Activated CD8-positive, alpha-beta memory T cell treated with anti-CD3 and anti-CD28 coated beads, Interleukin-2, amount 50 U/mL, for 24 hours (primary cell): ENCODE measurements around the gene KCNK7.

Source experiments
- DNase-seq: peaks from one replicate; pipeline ENCODE4 v3.0.0-alpha.2; 2020; ENCODE audit errors: extremely low read depth

KCNK7 gene

GRCh38 chr11:65627202-65627601 is 31.6 kb upstream of the KCNK7 start:
- no peak for DNase-seq

GRCh38 chr11:65625628-65626342 is 30.2 kb upstream of the KCNK7 start:
- no peak for DNase-seq

GRCh38 chr11:65624931-65625627 is 29.5 kb upstream of the KCNK7 start:
- no peak for DNase-seq

GRCh38 chr11:65623852-65624616 is 28.4 kb upstream of the KCNK7 start:
- no peak for DNase-seq

GRCh38 chr11:65623177-65623576 is 27.6 kb upstream of the KCNK7 start:
- no peak for DNase-seq

- DNase-seq, result no peak
Measured at GRCh38 chr11:65622011-65622410, 26.4 kb upstream of the KCNK7 start.

GRCh38 chr11:65621460-65621859 is 25.9 kb upstream of the KCNK7 start:
- DNase-seq, result no peak

- DNase-seq, result no peak
Measured at GRCh38 chr11:65620666-65621065, 25.1 kb upstream of the KCNK7 start.

- no peak for DNase-seq
Measured at GRCh38 chr11:65619281-65619928, 23.8 kb upstream of the KCNK7 start.

GRCh38 chr11:65618763-65619162 is 23.2 kb upstream of the KCNK7 start:
- no peak for DNase-seq

GRCh38 chr11:65617990-65618751 is 22.6 kb upstream of the KCNK7 start:
- no peak for DNase-seq

- no peak for DNase-seq
Measured at GRCh38 chr11:65617136-65617850, 21.7 kb upstream of the KCNK7 start.

GRCh38 chr11:65616575-65617001 is 21.0 kb upstream of the KCNK7 start:
- no peak for DNase-seq

GRCh38 chr11:65615950-65616574 is 20.5 kb upstream of the KCNK7 start:
- no peak for DNase-seq

GRCh38 chr11:65615229-65615949 is 19.8 kb upstream of the KCNK7 start, which contains the start of gene PCNX3:
TSS of gene PCNX3 (plus strand) at chr11:65615776. CDS start at chr11:65616312, 536 bp downstream.
- DNase-seq, result peak; percentile 100

- DNase-seq, result no peak
Measured at GRCh38 chr11:65613091-65613928, 17.7 kb upstream of the KCNK7 start.

GRCh38 chr11:65612691-65613090 is 17.1 kb upstream of the KCNK7 start:
- no peak for DNase-seq

- no peak for DNase-seq
Measured at GRCh38 chr11:65611758-65612603, 16.4 kb upstream of the KCNK7 start.
